Spinal cord (tissue), 10 donors: Measurements from ENCODE around the gene ULBP1. TPM values are rescaled to one million over a fixed set of nuclear protein-coding genes. Genes with fewer than 3 reads are reported as not detected.
"Not testable (repeated sequence)": the region's sequence is repeated elsewhere in the genome, so short reads cannot be mapped to it uniquely, and the experiment has no call there.

Experiments used
- DNase-seq, 6 donors: peaks; one replicate each; pipeline versions ENCODE4 v3.0.0 to v3.0.0-alpha.2; 2013 to 2015; ENCODE audit warnings: low spot score in 6 of 6, low read depth in 4 of 6
- H3K27ac ChIP-seq: one replicate; pipeline ENCODE4 v1.5.1; 2013; ENCODE audit warnings: low read depth, low read length, control low read depth
- H3K27me3 ChIP-seq: one replicate; pipeline ENCODE4 v1.6.1; 2013; ENCODE audit warnings: low read length; ENCODE audit not compliant: control insufficient read depth, insufficient read depth
- H3K36me3 ChIP-seq: one replicate; pipeline ENCODE4 v1.6.1; 2013; ENCODE audit warnings: low read length; ENCODE audit not compliant: control insufficient read depth, insufficient read depth
- H3K4me1 ChIP-seq: one replicate; pipeline ENCODE4 v1.6.1; 2013; ENCODE audit warnings: low read length; ENCODE audit not compliant: control insufficient read depth, insufficient read depth
- H3K4me3 ChIP-seq: one replicate; pipeline ENCODE4 v1.5.1; 2013; ENCODE audit warnings: low read depth, low read length, control low read depth
- H3K9me3 ChIP-seq: one replicate; pipeline ENCODE4 v1.6.1; 2013; ENCODE audit warnings: low read length; ENCODE audit not compliant: control insufficient read depth, insufficient read depth
- WGBS: methylation state at CpG from one replicate; pipeline ENCODE4 v1.1.5; 2013; ENCODE audit warnings: missing lambda C conversion rate; ENCODE audit not compliant: insufficient coverage; 5-methylcytosine and 5-hydroxymethylcytosine counted together
- polyA plus RNA-seq, 2 donors: library from polyadenylated mRNA; unstranded; fragments of 120-200 nt; gene quantifications; one replicate each; pipeline ENCODE4 v1.2.1, GENCODE V29; 2013; ENCODE audit not compliant: insufficient read length in 2 of 2
- total RNA-seq, 2 donors: library from RNA; depleted of rRNA in 1 of 2; stranded (reverse); fragments of 120-200 nt in 1 of 2; fragments of >200 nt in 1 of 2; gene quantifications; one replicate each; pipeline versions ENCODE4 v1.2.3 to v1.2.4, GENCODE V29; 2013 to 2014
- donor health status: healthy.

The ULBP1 gene
- total and polyA plus RNA-seq, 4 donors: 0.17 to 1.3 (median 0.50) TPM

GRCh38 chr6:149959806-149960205 is 3.9 kb upstream of the ULBP1 start:
- not testable (repeated sequence) for H3K36me3 ChIP-seq, DNase-seq, H3K9me3 ChIP-seq, H3K27ac ChIP-seq, H3K4me3 ChIP-seq
- peaks cover 20% of the 10 kb centered on the region for H3K4me1 ChIP-seq
- peaks cover 80% of the 10 kb centered on the region for H3K27me3 ChIP-seq
- no CpG with 5 or more reads among the region's 4 CpGs for WGBS

GRCh38 chr6:149960488-149960887 is 3.3 kb upstream of the ULBP1 start:
- Histone ChIP-seq H3K4me3 (no peak overlapping the region), H3K9me3 (no peaks in the 10 kb centered on the region), H3K36me3 (no peaks in the 10 kb centered on the region), H3K27ac (no peak overlapping the region), H3K4me1 (peaks cover 27% of the 10 kb centered on the region), H3K27me3 (peaks cover 80% of the 10 kb centered on the region)
- 74% methylated on average over 6 of the region's 6 CpGs for WGBS
- no peak for DNase-seq

- H3K27ac ChIP-seq: no peak overlapping the region
- DNase-seq: peak in 1 of 6 donors; percentile 19
- H3K36me3 ChIP-seq: no peaks in the 10 kb centered on the region
- peaks cover 78% of the 10 kb centered on the region for H3K27me3 ChIP-seq
- peaks cover 28% of the 10 kb centered on the region for H3K4me1 ChIP-seq
- no peak overlapping the region for H3K4me3 ChIP-seq
- WGBS: 64% methylated on average over 3 of the region's 6 CpGs
- H3K9me3 ChIP-seq: no peaks in the 10 kb centered on the region
These were observed 1.9 kb upstream of the ULBP1 start for GRCh38 chr6:149961728-149962425.

GRCh38 chr6:149962461-149963211 is 1.1 kb upstream of the ULBP1 start:
- no peaks in the 10 kb centered on the region for H3K9me3 ChIP-seq
- no peak overlapping the region for H3K27ac ChIP-seq
- no peak for DNase-seq
- H3K4me1 ChIP-seq: peaks cover 28% of the 10 kb centered on the region
- H3K27me3 ChIP-seq: peaks cover 81% of the 10 kb centered on the region
- H3K4me3 ChIP-seq: peak overlapping the region; percentile 39
- WGBS: 78% methylated on average over 6 of the region's 7 CpGs
- H3K36me3 ChIP-seq: no peaks in the 10 kb centered on the region

GRCh38 chr6:149963212-149963461 is 606 bp upstream of the ULBP1 start:
- DNase-seq: peak in 2 of 6 donors; percentile 84 to 90
- Histone ChIP-seq H3K36me3 (no peaks in the 10 kb centered on the region), H3K27me3 (peaks cover 82% of the 10 kb centered on the region), H3K9me3 (no peaks in the 10 kb centered on the region), H3K27ac (no peak overlapping the region), H3K4me3 (peak overlapping the region; percentile 39), H3K4me1 (peaks cover 28% of the 10 kb centered on the region)
- WGBS: no CpG with 5 or more reads among the region's 8 CpGs

GRCh38 chr6:149964308-149965193 is 808 bp downstream of the ULBP1 start:
- Histone ChIP-seq H3K4me1 (peaks cover 28% of the 10 kb centered on the region), H3K27me3 (peaks cover 74% of the 10 kb centered on the region), H3K27ac (no peak overlapping the region), H3K9me3 (no peaks in the 10 kb centered on the region), H3K36me3 (no peaks in the 10 kb centered on the region), H3K4me3 (peak overlapping the region; percentile 39)
- under 1% methylated on average over 103 of the region's 103 CpGs for WGBS
- peak in 2 of 6 donors; percentile 36 to 47 for DNase-seq

GRCh38 chr6:149965194-149966020 is 1.7 kb downstream of the ULBP1 start:
- peak overlapping the region; percentile 39 for H3K4me3 ChIP-seq
- peaks cover 73% of the 10 kb centered on the region for H3K27me3 ChIP-seq
- H3K4me1 ChIP-seq: peaks cover 28% of the 10 kb centered on the region
- 6% methylated on average over 38 of the region's 38 CpGs for WGBS
- no peak overlapping the region for H3K27ac ChIP-seq
- H3K36me3 ChIP-seq: no peaks in the 10 kb centered on the region
- peak in 2 of 6 donors; percentile 36 to 49 for DNase-seq
- H3K9me3 ChIP-seq: no peaks in the 10 kb centered on the region

GRCh38 chr6:149966319-149966718 is 2.6 kb downstream of the ULBP1 start:
- H3K4me1 ChIP-seq: peaks cover 28% of the 10 kb centered on the region
- H3K9me3 ChIP-seq, H3K27ac ChIP-seq, DNase-seq, H3K36me3 ChIP-seq, H3K4me3 ChIP-seq: not testable (repeated sequence)
- 64% methylated on average over 2 of the region's 2 CpGs for WGBS
- peaks cover 64% of the 10 kb centered on the region for H3K27me3 ChIP-seq

GRCh38 chr6:149967591-149967990 is 3.8 kb downstream of the ULBP1 start:
- 73% methylated on average over 4 of the region's 4 CpGs for WGBS

More at GRCh38 chr6:149967591-149967990, 3.8 kb downstream of the ULBP1 start:
- Histone ChIP-seq H3K4me3 (no peak overlapping the region), H3K27ac (no peak overlapping the region), H3K9me3 (peaks cover 3% of the 10 kb centered on the region), H3K27me3 (peaks cover 53% of the 10 kb centered on the region), H3K4me1 (peaks cover 28% of the 10 kb centered on the region), H3K36me3 (no peaks in the 10 kb centered on the region)
- no peak for DNase-seq
